ENCODE results near the gene TBXAS1. TPM values are rescaled to one million over a fixed set of nuclear protein-coding genes. Genes with fewer than 3 reads are reported as not detected.
A peak's percentile ranks its signal among the peaks of the same experiment; 100 is the strongest.

The TBXAS1 gene
- total and polyA plus RNA-seq, 2 donors from 2014 or later, result 14.2 to 33.6 TPM

- intact Hi-C loops (cut with DNase I), result no loop called here
- H3K9me3 ChIP-seq (ENCODE audit: control insufficient read depth in 2 of 3, insufficient read depth in 1 of 3, low read length in 3 of 3), result no peaks in the 10 kb centered on the region
- no peak overlapping the region for H3K27ac ChIP-seq (ENCODE audit: low read depth in 2 of 2, low read length in 2 of 2)
- H3K27me3 ChIP-seq (ENCODE audit: control insufficient read depth, insufficient read depth, low read length), result no peaks in the 10 kb centered on the region
- H3K4me1 ChIP-seq (ENCODE audit: control insufficient read depth in 2 of 3, insufficient read depth in 2 of 3, low read depth in 1 of 3, low read length in 3 of 3), result peaks cover 0 to 4% (median 0%) of the 10 kb centered on the region in 3 donors
- H3K36me3 ChIP-seq (ENCODE audit: control insufficient read depth in 2 of 3, insufficient read depth in 3 of 3, low read length in 3 of 3), result no peaks in the 10 kb centered on the region
- TF ChIP-seq CTCF (IDR thresholded peaks at IDR 0.05; ENCODE audit: borderline replicate concordance, extremely low read depth, insufficient read depth), result no peak
- H3K4me3 ChIP-seq (ENCODE audit: low read length in 3 of 3), result no peak overlapping the region
- no peak overlapping the region for H3K9ac ChIP-seq (ENCODE audit: low read length in 3 of 3)
- DNase-seq (no peak), FAIRE-seq (no peak)
Measured at GRCh38 chr7:139991911-139992310, 162.8 kb downstream of the TBXAS1 start.

- no peak for TF ChIP-seq CTCF (IDR thresholded peaks at IDR 0.05; ENCODE audit: borderline replicate concordance, extremely low read depth, insufficient read depth)
- peak in 1 of 5 donors; percentile 40 for DNase-seq
- FAIRE-seq, result no peak
- intact Hi-C loops (cut with DNase I), result no loop called here
- Histone ChIP-seq H3K4me1 (ENCODE audit: control insufficient read depth in 2 of 3, insufficient read depth in 2 of 3, low read depth in 1 of 3, low read length in 3 of 3) (peaks cover 0 to 4% (median 0%) of the 10 kb centered on the region in 3 donors), H3K9ac (ENCODE audit: low read length in 3 of 3) (no peak overlapping the region), H3K9me3 (ENCODE audit: control insufficient read depth in 2 of 3, insufficient read depth in 1 of 3, low read length in 3 of 3) (no peaks in the 10 kb centered on the region), H3K4me3 (ENCODE audit: low read length in 3 of 3) (no peak overlapping the region), H3K27me3 (ENCODE audit: control insufficient read depth, insufficient read depth, low read length) (no peaks in the 10 kb centered on the region), H3K27ac (ENCODE audit: low read depth in 2 of 2, low read length in 2 of 2) (no peak overlapping the region), H3K36me3 (ENCODE audit: control insufficient read depth in 2 of 3, insufficient read depth in 3 of 3, low read length in 3 of 3) (no peaks in the 10 kb centered on the region)
Measured at GRCh38 chr7:139992353-139993044, 163.4 kb downstream of the TBXAS1 start.

- Histone ChIP-seq H3K27me3 (ENCODE audit: control insufficient read depth, insufficient read depth, low read length) (no peaks in the 10 kb centered on the region), H3K9ac (ENCODE audit: low read length in 3 of 3) (no peak overlapping the region), H3K27ac (ENCODE audit: low read depth in 2 of 2, low read length in 2 of 2) (no peak overlapping the region), H3K9me3 (ENCODE audit: control insufficient read depth in 2 of 3, insufficient read depth in 1 of 3, low read length in 3 of 3) (no peaks in the 10 kb centered on the region), H3K4me1 (ENCODE audit: control insufficient read depth in 2 of 3, insufficient read depth in 2 of 3, low read depth in 1 of 3, low read length in 3 of 3) (peaks cover 0 to 4% (median 0%) of the 10 kb centered on the region in 3 donors), H3K4me3 (ENCODE audit: low read length in 3 of 3) (no peak overlapping the region), H3K36me3 (ENCODE audit: control insufficient read depth in 2 of 3, insufficient read depth in 3 of 3, low read length in 3 of 3) (no peaks in the 10 kb centered on the region)
- intact Hi-C loops (cut with DNase I), result no loop called here
- TF ChIP-seq CTCF (IDR thresholded peaks at IDR 0.05; ENCODE audit: borderline replicate concordance, extremely low read depth, insufficient read depth), result no peak
- FAIRE-seq (no peak), DNase-seq (no peak)
Measured at GRCh38 chr7:139993169-139993568, 164.1 kb downstream of the TBXAS1 start.

All from kidney (tissue), 14 donors.